Ascending aorta (tissue), 2 donors: ENCODE data around the gene DIRAS1. TPM values are rescaled to one million over a fixed set of nuclear protein-coding genes. Genes with fewer than 3 reads are reported as not detected.

Experiments
- DNase-seq, 2 donors: peaks; one replicate each; pipeline ENCODE4 v3.0.0-alpha.2; 2019; ENCODE audit warnings: low spot score in 2 of 2
- H3K27ac ChIP-seq, 2 donors: fragments of 200-600 bp; sonication (generic); one replicate each; pipeline ENCODE4 v1.5.1; 2016 to 2017; ENCODE audit warnings: mild to moderate bottlenecking in 1 of 2
- H3K27me3 ChIP-seq: fragments of 200-600 bp; sonication (generic); one replicate; pipeline ENCODE4 v1.5.1; 2017
- H3K36me3 ChIP-seq, 2 donors: fragments of 200-600 bp; sonication (generic); one replicate each; pipeline ENCODE4 v1.5.1; 2016
- H3K4me1 ChIP-seq, 2 donors: fragments of 200-600 bp; sonication (generic); one replicate each; pipeline ENCODE4 v1.5.1; 2016 to 2017; ENCODE audit warnings: mild to moderate bottlenecking in 1 of 2
- H3K4me3 ChIP-seq, 2 donors: fragments of 200-600 bp; sonication (generic); one replicate each; pipeline ENCODE4 v1.5.1; 2016 to 2017; ENCODE audit warnings: mild to moderate bottlenecking in 1 of 2
- H3K9me3 ChIP-seq, 2 donors: fragments of 200-600 bp; sonication (generic); one replicate each; pipeline ENCODE4 v1.5.1; 2016
- CTCF ChIP-seq, 3 experiments: fragments of 200-600 bp in 2 of 3; fragments of 450-650 bp in 1 of 3; sonication (generic) in 2 of 3; IDR thresholded peaks; one replicate each; pipeline ENCODE4 v1.5.1; 2016 to 2019; ENCODE audit warnings: antibody characterized with exemption in 3 of 3, mild to moderate bottlenecking in 1 of 3, moderate library complexity in 1 of 3
- intact Hi-C: fragments of 100-400 bp; cut with DNase I; formaldehyde crosslinking; loops from one replicate; pipeline ENCODE4 v1.15.1; 2023
- total RNA-seq: library from RNA; depleted of rRNA; stranded (reverse); fragments of >200 nt; gene quantifications from one replicate; pipeline ENCODE4 v1.1.0, GENCODE V29; 2016

DIRAS1 gene
- total RNA-seq, 1 donor from 2014 or later, result not detected

- peaks cover 11% of the 10 kb centered on the region for H3K27me3 ChIP-seq
- no peak for TF ChIP-seq CTCF (IDR thresholded peaks at IDR 0.05)
- peaks cover 10% of the 10 kb centered on the region in 2 donors for H3K4me1 ChIP-seq
- H3K27ac ChIP-seq, result no peak overlapping the region
- intact Hi-C loops, result no loop called here
- no peaks in the 10 kb centered on the region for H3K9me3 ChIP-seq
- DNase-seq, result no peak
- no peak overlapping the region for H3K4me3 ChIP-seq
- no peaks in the 10 kb centered on the region for H3K36me3 ChIP-seq
Measured at GRCh38 chr19:2717638-2718541, 3.3 kb downstream of the DIRAS1 start.

- peaks cover 11% of the 10 kb centered on the region for H3K27me3 ChIP-seq
- peaks cover 6 to 10% of the 10 kb centered on the region in 2 donors for H3K4me1 ChIP-seq
Measured at GRCh38 chr19:2716722-2717637, 4.2 kb downstream of the DIRAS1 start.

GRCh38 chr19:2716275-2716650 lies 4.9 kb downstream of the DIRAS1 start:
- Histone ChIP-seq H3K27me3 (peaks cover 11% of the 10 kb centered on the region), H3K9me3 (no peaks in the 10 kb centered on the region), H3K4me3 (no peak overlapping the region), H3K27ac (no peak overlapping the region), H3K36me3 (no peaks in the 10 kb centered on the region), H3K4me1 (peaks cover 6 to 10% of the 10 kb centered on the region in 2 donors)
- TF ChIP-seq CTCF (IDR thresholded peaks at IDR 0.05), result no peak
- DNase-seq, result no peak
- intact Hi-C loops, result no loop called here

More at GRCh38 chr19:2716722-2717637, 4.2 kb downstream of the DIRAS1 start:
- TF ChIP-seq CTCF (IDR thresholded peaks at IDR 0.05), result no peak
- Histone ChIP-seq H3K9me3 (no peaks in the 10 kb centered on the region), H3K27ac (no peak overlapping the region), H3K36me3 (no peaks in the 10 kb centered on the region), H3K4me3 (no peak overlapping the region)
- DNase-seq, result no peak
- intact Hi-C loops, result no loop called here

- H3K9me3 ChIP-seq, result no peaks in the 10 kb centered on the region
- no peak for DNase-seq
- peaks cover 8% of the 10 kb centered on the region for H3K27me3 ChIP-seq
- H3K4me1 ChIP-seq, result peaks cover 6 to 7% of the 10 kb centered on the region in 2 donors
- intact Hi-C loops, result no loop called here
- no peak for TF ChIP-seq CTCF (IDR thresholded peaks at IDR 0.05)
- no peak overlapping the region for H3K4me3 ChIP-seq
- H3K27ac ChIP-seq, result no peak overlapping the region
- no peaks in the 10 kb centered on the region for H3K36me3 ChIP-seq
Measured at GRCh38 chr19:2715470-2716274, 5.5 kb downstream of the DIRAS1 start.
